SK-N-SH (cell line): ENCODE measurements around the gene RECK.
"Not testable (repeated sequence)": the region's sequence is repeated elsewhere in the genome, so short reads cannot be mapped to it uniquely, and the experiment has no call there.

ENCODE experiments used
- SMC3 ChIP-seq: IDR thresholded peaks from 2 replicates; pipeline ENCODE4 v1.6.1; 2012; ENCODE audit warnings: low read depth, low read length, improper control_type of control experiment
- TF ChIP-seq, protein P1 (sequence below): IDR thresholded peaks from 2 replicates; pipeline ENCODE4 v1.4.0; 2012; ENCODE audit warnings: low read depth
- TF ChIP-seq, protein P2 (sequence below): IDR thresholded peaks from 2 replicates; pipeline ENCODE4 v1.4.0; 2012; ENCODE audit warnings: low read depth, borderline replicate concordance
- TF ChIP-seq, protein P3 (sequence below): fragments of 150-350 bp; IDR thresholded peaks from 2 replicates; pipeline ENCODE4 v1.6.1; 2017; ENCODE audit warnings: antibody characterized with exemption, low read length, low read depth, borderline replicate concordance

DNA sequence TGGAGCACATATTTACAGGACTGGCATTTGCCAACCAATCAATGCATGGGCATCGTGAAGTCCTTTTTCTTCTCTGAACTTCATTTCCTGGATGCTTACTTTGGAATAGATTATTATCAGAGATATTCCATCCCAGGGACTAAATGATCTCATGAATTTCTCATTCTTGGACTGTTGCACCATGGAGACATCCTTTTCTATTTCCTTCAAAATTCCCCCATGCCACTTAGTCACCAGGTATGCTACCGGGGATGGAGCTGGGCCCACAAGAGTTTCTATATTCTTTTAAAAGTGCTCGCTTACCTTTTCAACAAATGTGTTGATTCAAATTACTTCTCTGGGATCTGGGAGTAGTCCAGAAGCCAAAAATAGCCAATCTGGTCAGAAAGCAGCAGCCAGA, 43.6 kb upstream of the RECK start:
- TF ChIP-seq, protein P1, sequence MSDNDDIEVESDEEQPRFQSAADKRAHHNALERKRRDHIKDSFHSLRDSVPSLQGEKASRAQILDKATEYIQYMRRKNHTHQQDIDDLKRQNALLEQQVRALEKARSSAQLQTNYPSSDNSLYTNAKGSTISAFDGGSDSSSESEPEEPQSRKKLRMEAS = not testable (repeated sequence)
- TF ChIP-seq, protein P2, sequence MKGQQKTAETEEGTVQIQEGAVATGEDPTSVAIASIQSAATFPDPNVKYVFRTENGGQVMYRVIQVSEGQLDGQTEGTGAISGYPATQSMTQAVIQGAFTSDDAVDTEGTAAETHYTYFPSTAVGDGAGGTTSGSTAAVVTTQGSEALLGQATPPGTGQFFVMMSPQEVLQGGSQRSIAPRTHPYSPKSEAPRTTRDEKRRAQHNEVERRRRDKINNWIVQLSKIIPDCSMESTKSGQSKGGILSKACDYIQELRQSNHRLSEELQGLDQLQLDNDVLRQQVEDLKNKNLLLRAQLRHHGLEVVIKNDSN = not testable (repeated sequence)
- not testable (repeated sequence) for TF ChIP-seq SMC3
- TF ChIP-seq, protein P3, sequence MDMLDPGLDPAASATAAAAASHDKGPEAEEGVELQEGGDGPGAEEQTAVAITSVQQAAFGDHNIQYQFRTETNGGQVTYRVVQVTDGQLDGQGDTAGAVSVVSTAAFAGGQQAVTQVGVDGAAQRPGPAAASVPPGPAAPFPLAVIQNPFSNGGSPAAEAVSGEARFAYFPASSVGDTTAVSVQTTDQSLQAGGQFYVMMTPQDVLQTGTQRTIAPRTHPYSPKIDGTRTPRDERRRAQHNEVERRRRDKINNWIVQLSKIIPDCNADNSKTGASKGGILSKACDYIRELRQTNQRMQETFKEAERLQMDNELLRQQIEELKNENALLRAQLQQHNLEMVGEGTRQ = not testable (repeated sequence)
